ENCODE measurements around the gene PPIP5K2.

The PPIP5K2 gene

DNA sequence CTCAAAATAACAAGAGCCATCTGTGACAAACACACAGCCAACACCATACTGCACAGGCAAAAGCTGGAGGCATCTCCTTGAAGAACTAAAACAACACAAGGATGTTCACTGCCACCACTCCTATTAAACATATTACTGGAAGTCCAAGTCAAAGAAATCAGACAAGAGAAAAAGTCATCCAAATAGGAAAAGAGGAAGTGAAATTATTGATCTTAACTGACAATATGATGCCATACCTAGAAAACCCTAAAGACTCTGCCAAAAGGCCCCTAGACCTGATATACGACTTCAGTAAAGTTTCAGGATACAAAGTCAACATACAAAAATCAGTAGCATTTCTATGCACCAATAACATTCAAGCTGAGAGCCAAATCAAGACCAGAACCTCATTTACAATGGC is 108.5 kb downstream of the PPIP5K2 start:
- ATAC-seq: no peak
- Mint-ChIP-seq H3K27me3 (peaks cover 6% of the 10 kb centered on the region), H3K9me3 (no peaks in the 10 kb centered on the region), H3K36me3 (ENCODE audit: low read depth) (no peaks in the 10 kb centered on the region), H3K4me3 (no peak overlapping the region), H3K27ac (no peak overlapping the region), H3K4me1 (no peaks in the 10 kb centered on the region)
- no peak for DNase-seq

DNA sequence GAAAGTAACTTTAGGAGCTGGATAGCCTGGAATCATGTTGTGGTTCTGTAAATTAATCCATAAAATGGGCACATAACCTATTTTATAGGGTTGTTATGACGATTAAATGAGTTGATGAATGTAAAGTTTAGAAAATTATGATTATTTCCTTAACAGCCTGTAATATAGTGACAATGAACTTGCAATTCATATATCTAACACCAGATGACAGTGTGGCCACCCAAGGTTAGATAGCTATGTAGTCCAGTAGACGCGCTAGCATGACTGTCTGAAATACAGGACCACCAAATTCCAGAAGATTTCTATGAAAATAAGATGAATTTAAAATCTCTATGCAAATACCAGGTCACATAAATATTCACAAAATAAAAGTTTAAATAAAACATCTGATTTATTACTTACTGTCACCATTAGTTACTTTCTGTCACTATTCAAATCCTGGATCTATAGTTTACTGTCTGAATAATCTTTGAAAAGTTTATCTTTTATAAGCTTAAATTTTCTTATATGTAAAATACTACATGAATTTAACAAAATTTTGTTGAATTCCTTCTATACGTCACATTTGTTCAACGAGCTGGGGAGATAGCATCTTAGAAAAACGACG is 112.4 kb downstream of the PPIP5K2 start:
- DNase-seq: no peak
- Mint-ChIP-seq H3K4me1 (no peaks in the 10 kb centered on the region), H3K27ac (no peak overlapping the region), H3K36me3 (ENCODE audit: low read depth) (no peaks in the 10 kb centered on the region), H3K9me3 (no peaks in the 10 kb centered on the region), H3K4me3 (no peak overlapping the region), H3K27me3 (no peaks in the 10 kb centered on the region)
- ATAC-seq: peak; percentile 78

DNA sequence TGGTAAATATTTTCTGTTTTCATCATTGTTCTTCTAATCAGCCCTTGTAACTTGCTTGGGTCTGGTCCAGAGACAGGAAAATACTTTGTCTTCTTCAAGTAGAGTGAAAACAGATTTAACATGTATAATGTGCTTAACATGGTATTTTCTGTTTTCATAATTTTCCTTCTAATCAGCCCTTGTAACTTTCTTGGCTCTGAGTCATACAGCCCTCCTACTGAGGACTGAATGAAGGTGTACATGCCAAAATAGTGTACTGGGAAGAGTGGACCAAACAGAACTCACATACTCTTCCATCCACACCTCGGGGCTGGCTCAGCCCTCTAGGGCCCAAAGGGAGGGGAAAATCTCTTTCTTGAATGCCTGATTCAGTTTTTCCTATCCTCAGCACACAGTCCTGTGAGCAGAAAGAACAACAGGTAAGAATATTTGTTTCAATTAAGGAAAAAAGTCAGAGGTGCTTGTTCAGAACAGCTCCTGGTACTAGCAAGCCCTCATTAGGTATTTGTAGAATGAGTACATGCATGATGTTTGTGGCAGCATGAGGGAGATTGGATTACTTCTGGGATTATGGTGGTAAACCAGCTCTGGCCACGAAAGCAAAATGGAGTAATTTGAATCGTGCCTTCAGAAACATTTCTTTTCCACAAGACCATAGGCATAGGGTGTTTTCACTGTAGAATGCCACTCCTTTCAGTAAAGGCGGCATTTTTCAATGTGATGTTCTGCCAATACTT is 114.3 kb downstream of the PPIP5K2 start:
- H3K4me3 Mint-ChIP-seq: no peak overlapping the region
- no peak for DNase-seq
- ATAC-seq: no peak
- no peak overlapping the region for H3K27ac Mint-ChIP-seq
- H3K27me3 Mint-ChIP-seq: peaks cover 6% of the 10 kb centered on the region
- H3K4me1 Mint-ChIP-seq: no peaks in the 10 kb centered on the region
- no peaks in the 10 kb centered on the region for H3K36me3 Mint-ChIP-seq (ENCODE audit: low read depth)
- peaks cover 4% of the 10 kb centered on the region for H3K9me3 Mint-ChIP-seq

DNA sequence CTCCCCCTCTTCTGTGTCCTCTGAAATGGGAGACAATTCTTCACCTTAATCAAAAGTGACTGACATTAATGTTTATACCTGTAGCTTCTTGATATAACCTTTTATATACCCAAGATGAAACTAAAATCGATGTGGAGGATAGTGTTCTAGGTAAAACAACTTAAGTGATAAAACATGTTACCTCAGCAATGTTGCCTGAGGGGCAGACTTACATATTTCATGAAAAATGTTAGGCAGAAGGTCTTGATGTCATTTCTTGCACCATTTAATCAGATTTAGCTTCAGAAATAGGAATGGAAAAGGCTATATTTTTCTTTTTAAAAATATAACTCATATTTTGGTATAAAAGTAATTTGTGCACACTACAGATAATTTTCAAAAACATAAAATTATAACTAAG is 115.8 kb downstream of the PPIP5K2 start:
- Mint-ChIP-seq H3K27ac (no peak overlapping the region), H3K27me3 (peaks cover 8% of the 10 kb centered on the region), H3K36me3 (ENCODE audit: low read depth) (no peaks in the 10 kb centered on the region), H3K9me3 (peaks cover 10% of the 10 kb centered on the region), H3K4me1 (no peaks in the 10 kb centered on the region), H3K4me3 (no peak overlapping the region)
- DNase-seq: no peak
- ATAC-seq: no peak

DNA sequence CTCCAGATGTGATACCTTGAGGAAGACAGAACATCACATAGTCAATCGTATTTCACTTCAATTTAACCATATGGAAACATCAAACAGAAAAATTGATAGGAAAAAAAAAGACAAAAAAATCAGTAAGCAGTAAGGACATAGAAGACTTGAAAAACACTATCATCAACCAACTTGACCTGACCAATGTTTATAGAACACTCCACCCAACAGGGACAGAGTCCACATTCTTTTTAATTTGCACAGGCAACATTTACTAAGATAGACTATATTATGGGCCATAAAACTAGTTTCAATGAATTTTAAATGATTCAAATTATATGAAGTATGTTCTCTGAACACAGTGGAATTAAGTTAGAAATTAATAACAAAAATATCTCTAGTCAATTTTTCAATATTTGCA is 117.7 kb downstream of the PPIP5K2 start:
- Mint-ChIP-seq H3K27me3 (peaks cover 14% of the 10 kb centered on the region), H3K4me3 (no peak overlapping the region), H3K36me3 (ENCODE audit: low read depth) (no peaks in the 10 kb centered on the region), H3K4me1 (no peaks in the 10 kb centered on the region), H3K9me3 (peaks cover 10% of the 10 kb centered on the region), H3K27ac (no peak overlapping the region)
- ATAC-seq (no peak), DNase-seq (no peak)

DNA sequence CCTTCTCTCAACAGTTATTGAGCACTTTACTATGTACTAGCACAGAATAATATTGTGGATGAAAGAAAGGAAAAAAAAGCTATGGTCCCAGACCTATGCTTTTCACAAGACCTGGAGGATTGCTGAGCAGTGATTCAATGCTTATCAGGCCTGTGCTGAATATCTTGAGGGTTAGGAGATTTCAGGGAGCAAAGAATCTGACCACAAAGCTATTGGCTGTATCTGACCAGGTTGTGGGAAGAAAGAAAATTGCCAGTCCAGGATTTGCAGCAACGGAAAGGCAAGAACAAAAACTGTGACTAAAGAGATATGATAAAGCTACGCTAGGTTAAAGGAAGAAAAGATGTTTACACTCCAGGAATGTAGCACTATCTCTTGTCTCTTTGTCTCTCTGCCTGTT is 123.6 kb downstream of the PPIP5K2 start:
- DNase-seq (no peak), ATAC-seq (no peak)
- no peak overlapping the region for H3K4me3 Mint-ChIP-seq
- H3K9me3 Mint-ChIP-seq: peaks cover 10% of the 10 kb centered on the region
- H3K27me3 Mint-ChIP-seq: peaks cover 42% of the 10 kb centered on the region
- no peaks in the 10 kb centered on the region for H3K36me3 Mint-ChIP-seq (ENCODE audit: low read depth)
- peaks cover 7% of the 10 kb centered on the region for H3K4me1 Mint-ChIP-seq
- H3K27ac Mint-ChIP-seq: no peak overlapping the region

DNA sequence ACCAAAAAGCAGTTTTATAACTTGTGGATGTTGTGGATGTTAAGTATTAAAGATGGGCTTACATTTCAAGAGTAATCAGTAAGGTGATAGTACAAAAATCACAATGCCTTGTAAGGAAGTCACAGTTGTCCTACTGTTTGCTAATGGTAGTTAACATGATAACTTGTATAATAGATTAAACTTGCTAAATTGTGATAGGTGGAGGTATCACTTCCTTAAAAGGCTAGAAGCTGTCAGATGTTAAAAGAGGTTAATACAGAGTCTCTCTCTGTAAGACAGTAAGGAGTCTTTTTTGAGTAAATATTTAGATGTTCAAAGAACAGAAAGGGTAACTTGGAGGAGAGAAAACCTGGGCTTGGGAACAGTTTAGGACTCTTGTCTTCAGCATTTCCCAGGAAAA is 124.3 kb downstream of the PPIP5K2 start:
- Mint-ChIP-seq H3K4me3 (no peak overlapping the region), H3K27me3 (peaks cover 43% of the 10 kb centered on the region), H3K27ac (no peak overlapping the region), H3K9me3 (peaks cover 6% of the 10 kb centered on the region), H3K4me1 (peaks cover 7% of the 10 kb centered on the region), H3K36me3 (ENCODE audit: low read depth) (no peaks in the 10 kb centered on the region)
- no peak for ATAC-seq
- no peak for DNase-seq

DNA sequence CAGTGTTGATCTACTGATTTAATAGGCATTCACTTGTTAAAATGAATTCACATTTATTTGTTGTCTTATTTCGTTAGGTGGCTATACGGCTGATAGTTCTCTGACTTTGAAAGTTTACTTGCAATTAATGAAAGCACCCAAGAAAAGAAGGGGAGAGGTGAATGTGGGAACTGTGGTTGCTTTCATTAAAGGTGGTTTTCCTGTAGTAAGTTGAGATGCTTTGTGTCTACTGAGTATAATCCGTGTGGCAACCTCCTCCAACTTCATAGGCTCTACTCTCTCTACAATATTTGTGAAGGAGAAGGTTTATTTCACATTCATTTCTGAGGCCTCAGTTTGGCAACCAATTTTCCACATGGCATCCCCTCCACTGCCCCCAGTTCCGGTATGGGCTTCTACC is 125.7 kb downstream of the PPIP5K2 start:
- H3K27ac Mint-ChIP-seq: no peak overlapping the region
- peaks cover 50% of the 10 kb centered on the region for H3K27me3 Mint-ChIP-seq
- DNase-seq: no peak
- H3K4me1 Mint-ChIP-seq: peaks cover 7% of the 10 kb centered on the region
- no peak overlapping the region for H3K4me3 Mint-ChIP-seq
- H3K36me3 Mint-ChIP-seq (ENCODE audit: low read depth): no peaks in the 10 kb centered on the region
- no peak for ATAC-seq
- no peaks in the 10 kb centered on the region for H3K9me3 Mint-ChIP-seq

DNA sequence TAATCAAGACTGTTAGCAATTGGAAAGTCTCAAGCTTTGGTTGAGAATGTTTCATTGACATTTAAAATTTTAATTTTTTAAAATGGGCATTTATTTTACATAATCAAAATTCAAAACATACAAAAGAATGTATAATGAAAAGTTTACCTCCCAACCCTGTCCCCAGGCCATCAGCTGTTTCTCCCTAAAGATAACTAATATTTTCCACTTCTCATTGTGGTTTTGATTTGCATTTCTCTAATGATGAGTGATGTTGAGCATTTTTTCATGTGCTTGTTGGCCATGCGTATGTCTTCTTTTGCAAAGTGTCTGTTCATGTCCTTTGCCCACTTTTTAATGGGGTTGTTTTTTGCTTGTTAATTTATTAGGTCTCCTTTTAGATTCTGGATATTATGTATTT is 127.0 kb downstream of the PPIP5K2 start:
- H3K4me3 Mint-ChIP-seq: no peak overlapping the region
- ATAC-seq (no peak), DNase-seq (no peak)
- H3K27me3 Mint-ChIP-seq: peaks cover 48% of the 10 kb centered on the region
- H3K36me3 Mint-ChIP-seq (ENCODE audit: low read depth): no peaks in the 10 kb centered on the region
- peaks cover 7% of the 10 kb centered on the region for H3K4me1 Mint-ChIP-seq
- no peak overlapping the region for H3K27ac Mint-ChIP-seq
- H3K9me3 Mint-ChIP-seq: no peaks in the 10 kb centered on the region

DNA sequence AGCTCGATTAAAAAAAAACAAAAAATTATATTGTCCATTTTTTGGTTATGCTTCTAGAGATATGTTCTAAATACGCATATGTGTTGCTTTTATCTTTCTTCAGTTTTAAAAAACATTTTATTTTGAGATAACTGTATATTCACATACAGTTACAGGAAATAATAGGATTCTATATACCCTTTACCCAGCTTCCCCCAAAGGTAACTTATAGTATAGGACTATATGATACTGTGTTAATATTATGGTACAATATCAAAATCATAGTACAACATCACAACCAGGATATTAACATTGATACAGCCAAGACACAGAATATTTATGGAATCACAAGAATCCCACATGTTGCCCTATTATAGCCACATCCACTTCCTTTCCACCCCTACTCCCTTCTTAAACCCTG is 129.0 kb downstream of the PPIP5K2 start:
- DNase-seq (no peak), ATAC-seq (no peak)
- no peak overlapping the region for H3K27ac Mint-ChIP-seq
- no peak overlapping the region for H3K4me3 Mint-ChIP-seq
- H3K36me3 Mint-ChIP-seq (ENCODE audit: low read depth): no peaks in the 10 kb centered on the region
- H3K4me1 Mint-ChIP-seq: peaks cover 7% of the 10 kb centered on the region
- peaks cover 52% of the 10 kb centered on the region for H3K27me3 Mint-ChIP-seq
- H3K9me3 Mint-ChIP-seq: no peaks in the 10 kb centered on the region

DNA sequence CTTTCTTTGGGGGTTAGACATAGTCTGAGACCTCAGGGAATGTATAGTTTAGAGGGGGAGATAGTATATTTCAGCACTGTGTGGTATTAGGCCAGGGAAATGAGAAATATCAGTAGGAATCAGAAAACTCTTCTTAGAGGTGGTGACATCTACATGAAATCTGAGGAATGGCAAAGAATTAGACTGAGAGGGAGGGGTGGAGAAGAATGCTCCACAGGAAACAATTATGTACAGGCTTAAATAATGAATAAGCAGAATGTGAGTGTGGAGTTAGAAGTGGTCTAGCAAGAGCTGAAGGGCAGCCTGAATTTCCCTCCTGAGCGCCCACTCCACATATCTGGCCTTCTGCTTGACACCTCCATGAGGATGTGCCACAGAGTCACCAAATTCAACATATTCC is 134.8 kb downstream of the PPIP5K2 start:
- Mint-ChIP-seq H3K27me3 (peaks cover 21% of the 10 kb centered on the region), H3K27ac (no peak overlapping the region), H3K9me3 (no peaks in the 10 kb centered on the region), H3K4me1 (peaks cover 5% of the 10 kb centered on the region), H3K36me3 (ENCODE audit: low read depth) (no peaks in the 10 kb centered on the region), H3K4me3 (no peak overlapping the region)
- ATAC-seq: no peak
- no peak for DNase-seq

DNA sequence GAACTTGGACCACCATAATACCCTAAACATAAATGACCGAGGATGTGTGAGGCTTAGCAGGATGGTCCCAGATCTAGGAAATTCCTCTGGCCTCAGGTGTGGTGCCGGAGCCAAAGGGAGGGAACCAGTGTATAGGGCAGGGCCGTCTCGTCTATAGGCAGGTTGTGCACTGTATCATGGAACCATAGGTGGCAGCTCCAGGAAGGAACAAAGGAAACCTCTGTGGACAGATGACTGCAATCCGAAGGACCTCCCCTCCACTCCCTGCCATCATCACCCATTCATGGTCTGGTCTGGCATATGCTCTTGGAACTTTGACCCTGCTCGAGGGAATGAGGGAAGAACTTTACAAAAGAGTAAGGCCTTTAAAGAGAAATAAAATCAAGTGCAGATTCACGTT is 135.6 kb downstream of the PPIP5K2 start:
- Mint-ChIP-seq H3K4me1 (peaks cover 9% of the 10 kb centered on the region), H3K36me3 (ENCODE audit: low read depth) (no peaks in the 10 kb centered on the region), H3K27me3 (peaks cover 16% of the 10 kb centered on the region), H3K27ac (no peak overlapping the region), H3K9me3 (no peaks in the 10 kb centered on the region), H3K4me3 (no peak overlapping the region)
- no peak for DNase-seq
- no peak for ATAC-seq

DNA sequence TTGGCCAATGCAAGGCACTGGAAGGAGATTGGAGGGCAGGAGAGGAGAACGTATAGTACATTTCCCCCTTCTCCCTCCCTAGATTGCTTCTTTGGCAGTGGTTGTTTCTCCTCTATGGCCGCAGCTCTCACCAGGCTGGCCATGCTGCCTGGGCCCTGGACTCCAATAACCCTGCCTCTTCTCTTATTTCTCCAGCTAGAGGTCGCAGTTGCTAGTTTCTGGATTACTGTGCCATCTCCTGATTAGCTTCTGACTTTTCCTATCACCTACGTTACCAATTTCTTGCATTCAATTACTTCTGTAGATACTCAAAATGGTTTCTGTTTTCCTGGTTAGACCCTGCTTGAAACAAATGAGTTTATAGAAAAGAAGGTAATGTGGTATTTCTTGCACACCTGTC is 136.1 kb downstream of the PPIP5K2 start:
- Mint-ChIP-seq H3K9me3 (no peaks in the 10 kb centered on the region), H3K27ac (no peak overlapping the region), H3K36me3 (ENCODE audit: low read depth) (no peaks in the 10 kb centered on the region), H3K4me1 (peaks cover 14% of the 10 kb centered on the region), H3K4me3 (no peak overlapping the region), H3K27me3 (peaks cover 12% of the 10 kb centered on the region)
- ATAC-seq: no peak
- no peak for DNase-seq

DNA sequence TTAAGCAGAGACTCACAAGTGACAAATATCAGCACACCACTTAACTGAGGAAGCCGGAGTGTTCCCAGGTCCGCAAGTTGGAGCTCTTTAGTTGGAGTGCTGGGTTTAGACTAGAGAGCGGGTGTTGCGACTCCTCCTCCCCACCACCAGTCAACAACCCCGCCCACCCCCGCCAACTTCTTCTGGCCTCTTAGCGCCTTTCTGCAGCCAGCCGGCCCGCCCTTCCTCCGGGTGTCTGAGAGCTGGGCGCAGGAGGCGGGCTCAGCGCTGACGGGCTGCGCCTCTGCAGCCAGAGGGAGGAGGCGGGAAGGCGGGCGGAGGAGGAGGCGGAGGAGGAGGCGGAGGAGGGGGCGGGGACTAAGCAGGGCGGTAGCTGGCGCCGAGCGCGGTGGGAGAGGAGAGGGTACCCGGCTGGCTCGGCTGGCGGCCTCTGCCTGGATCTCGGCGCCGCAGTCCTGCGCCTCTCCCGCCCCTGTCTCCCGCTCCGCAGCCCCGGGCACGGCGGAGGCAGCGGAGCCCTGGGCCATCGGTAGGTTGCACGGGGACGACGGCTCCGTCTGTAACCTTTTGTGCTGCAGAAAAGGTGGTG is 138.4 kb downstream of the PPIP5K2 start, which contains the start of gene MACIR:
TSS of gene MACIR (plus strand) at position 396 of the 589 bp plus-strand sequence. CDS start 17,157 bp downstream, outside the sequence.
- H3K4me1 Mint-ChIP-seq: peaks cover 32% of the 10 kb centered on the region
- peak; percentile 90 for DNase-seq
- H3K27me3 Mint-ChIP-seq: peaks cover 6% of the 10 kb centered on the region
- H3K4me3 Mint-ChIP-seq: peak within 1 kb of the TSS; percentile 84
- H3K36me3 Mint-ChIP-seq (ENCODE audit: low read depth): no peaks in the 10 kb centered on the region
- peak within 1 kb of the TSS; percentile 52 for H3K27ac Mint-ChIP-seq
- ATAC-seq: peak; percentile 92
- no peaks in the 10 kb centered on the region for H3K9me3 Mint-ChIP-seq

Data from activated naive CD8-positive, alpha-beta T cell treated with anti-CD3 and anti-CD28 coated beads, Interleukin-2, amount 50 U/mL, for 24 hours (primary cell).